HEK293 (cell line): ENCODE measurements around the gene TLCD2.

Source experiments
- CTCF ChIA-PET: fragments of 350-600 bp; formaldehyde crosslinking; extraction: SDS; loops from one replicate; lab custom pipeline; 2021; ENCODE audit warnings: antibody characterized with exemption; lab: Yijun Ruan, JAX
- POLR2A ChIA-PET: fragments of 300-600 bp; formaldehyde crosslinking; extraction: SDS; loops from one replicate; lab custom pipeline; 2020; ENCODE audit warnings: antibody characterized with exemption, inconsistent platforms; lab: Yijun Ruan, JAX
- H3K27ac ChIP-seq: fragments of 200-500 bp; sonication (Bioruptor generic); 2 replicates; pipeline ENCODE4 v1.5.1; 2014; ENCODE audit warnings: low read depth, low read length, control low read depth, inconsistent platforms; ENCODE audit errors: extremely low read depth
- H3K36me3 ChIP-seq, 2 experiments: fragments of 200-500 bp in 1 of 2; sonication (Bioruptor generic) in 1 of 2; 1 replicate in 1 of 2; 2 replicates in 1 of 2; pipeline ENCODE4 v1.5.1; 2014 to 2017; ENCODE audit warnings: inconsistent platforms in 2 of 2, low read length in 2 of 2; ENCODE audit not compliant: control insufficient read depth in 2 of 2, insufficient read depth in 1 of 2
- H3K4me1 ChIP-seq: fragments of 200-500 bp; sonication (Bioruptor generic); 2 replicates; pipeline ENCODE4 v1.5.1; 2014; ENCODE audit warnings: mild to moderate bottlenecking, low read length, inconsistent platforms; ENCODE audit not compliant: control insufficient read depth, insufficient read depth
- H3K4me3 ChIP-seq: 2 replicates; pipeline ENCODE4 v1.5.1; 2011; ENCODE audit warnings: low read depth, mild to moderate bottlenecking, control low read depth, low read length, moderate library complexity
- H3K9me3 ChIP-seq: fragments of 200-500 bp; sonication (Bioruptor generic); 2 replicates; pipeline ENCODE4 v1.5.1; 2014; ENCODE audit warnings: low read depth, low read length, inconsistent platforms; ENCODE audit not compliant: control insufficient read depth, insufficient read depth
- EGR2 ChIP-seq: fragments of 450-650 bp; formaldehyde crosslinking; IDR thresholded peaks from 2 replicates; pipeline ENCODE4 v1.5.1; 2016; ENCODE audit warnings: low read depth, missing biosample characterization, missing genetic modification characterization
- GLIS1 ChIP-seq: fragments of 450-650 bp; formaldehyde crosslinking; IDR thresholded peaks from 2 replicates; pipeline ENCODE4 v1.5.1; 2016; ENCODE audit warnings: missing biosample characterization, missing genetic modification characterization
- GLIS2 ChIP-seq: fragments of 450-650 bp; formaldehyde crosslinking; IDR thresholded peaks from 2 replicates; pipeline ENCODE4 v1.5.1; 2016; ENCODE audit warnings: missing biosample characterization, missing genetic modification characterization
- OSR2 ChIP-seq: fragments of 450-650 bp; formaldehyde crosslinking; IDR thresholded peaks from 2 replicates; pipeline ENCODE4 v1.5.1; 2016; ENCODE audit warnings: missing biosample characterization, missing genetic modification characterization
- PRDM10 ChIP-seq: fragments of 450-650 bp; formaldehyde crosslinking; IDR thresholded peaks from 2 replicates; pipeline ENCODE4 v1.5.1; 2016; ENCODE audit warnings: missing biosample characterization, missing genetic modification characterization
- SETDB1 ChIP-seq: IDR thresholded peaks from one replicate; pipeline ENCODE4 v1.6.1; 2017; ENCODE audit warnings: mild to moderate bottlenecking, low read length, moderate library complexity, mixed read lengths; ENCODE audit not compliant: insufficient read length
- SP7 ChIP-seq: fragments of 450-650 bp; formaldehyde crosslinking; IDR thresholded peaks from 2 replicates; pipeline ENCODE4 v1.5.1; 2016; ENCODE audit warnings: missing biosample characterization, missing genetic modification characterization
- ZFHX2 ChIP-seq: fragments of 450-650 bp; formaldehyde crosslinking; conservative IDR thresholded peaks from 2 replicates; pipeline ENCODE4 v1.5.1; 2016; ENCODE audit warnings: missing biosample characterization, missing genetic modification characterization
- ZIC2 ChIP-seq: fragments of 450-650 bp; formaldehyde crosslinking; IDR thresholded peaks from 2 replicates; pipeline ENCODE4 v1.5.1; 2016; ENCODE audit warnings: missing biosample characterization, missing genetic modification characterization
- ZNF148 ChIP-seq: fragments of 450-650 bp; formaldehyde crosslinking; IDR thresholded peaks from 2 replicates; pipeline ENCODE4 v1.5.0; 2017; ENCODE audit warnings: missing biosample characterization, missing genetic modification characterization, borderline replicate concordance
- ZNF292 ChIP-seq: fragments of 450-650 bp; formaldehyde crosslinking; IDR thresholded peaks from 2 replicates; pipeline ENCODE4 v1.5.1; 2016; ENCODE audit warnings: low read depth, missing biosample characterization, missing genetic modification characterization, borderline replicate concordance
- ZNF776 ChIP-seq: fragments of 450-650 bp; formaldehyde crosslinking; IDR thresholded peaks from 2 replicates; pipeline ENCODE4 v1.5.0; 2017; ENCODE audit warnings: missing biosample characterization, missing genetic modification characterization, borderline replicate concordance
- ZNF792 ChIP-seq: fragments of 450-650 bp; formaldehyde crosslinking; IDR thresholded peaks from 2 replicates; pipeline ENCODE4 v1.5.1; 2016; ENCODE audit warnings: missing biosample characterization, missing genetic modification characterization

Gene TLCD2

GRCh38 chr17:1758807-1759206 is 48.6 kb upstream of the TLCD2 start (continued):
- TF ChIP-seq ZNF148 = no peak

- H3K36me3 ChIP-seq = no peaks in the 10 kb centered on the region; a peak in 1 of 3 replicates
- no peak overlapping the region for H3K27ac ChIP-seq
- H3K4me3 ChIP-seq = no peak overlapping the region
- H3K4me1 ChIP-seq = no peaks in the 10 kb centered on the region
- POLR2A ChIA-PET = interaction anchor here (0.6 to 1.3 kb wide), 4 partner anchors 11 to 166 kb away, joined by 3 to 5 read pairs (median 4); no protein-coding TSS in a partner anchor
- TF ChIP-seq ZNF292 = no peak
- TF ChIP-seq ZNF792 (tag by site-specific recombination) = no peak
- 0 out of 2 replicates have a peak, but pooled peaks have one; percentile 27 for TF ChIP-seq GLIS2 (tag by site-specific recombination)
- TF ChIP-seq ZFHX2 (tag by site-specific recombination) = peak; percentile 38; the same call in 1 of the 2 replicates
- no peaks in the 10 kb centered on the region for H3K9me3 ChIP-seq
- CTCF ChIA-PET = interaction anchor here (0.7 to 1.5 kb wide), 3 partner anchors 10 to 35 kb away, joined by 3 to 4 read pairs (median 3); no protein-coding TSS in a partner anchor
Measured at GRCh38 chr17:1755827-1756262, 45.7 kb upstream of the TLCD2 start.

- H3K36me3 ChIP-seq = no peaks in the 10 kb centered on the region; a peak in 1 of 3 replicates
- no peaks in the 10 kb centered on the region for H3K4me1 ChIP-seq
- H3K9me3 ChIP-seq = no peaks in the 10 kb centered on the region
- H3K27ac ChIP-seq = no peak overlapping the region
- POLR2A ChIA-PET = interaction anchor here (0.6 to 1.3 kb wide), 2 partner anchors 20 to 165 kb away, joined by 4 to 5 read pairs; no protein-coding TSS in a partner anchor
- TF ChIP-seq SETDB1 (no peak), EGR2 (peak; percentile 78), SP7 (no peak), ZFHX2 (tag by site-specific recombination) (peak; percentile 73), OSR2 (no peak)
- CTCF ChIA-PET = interaction anchor here (1.4 to 1.5 kb wide), 2 partner anchors 10 to 34 kb away, joined by 3 to 4 read pairs; no protein-coding TSS in a partner anchor
- H3K4me3 ChIP-seq = no peak overlapping the region
Measured at GRCh38 chr17:1755252-1755826, 45.2 kb upstream of the TLCD2 start.

GRCh38 chr17:1754430-1755112 is 44.4 kb upstream of the TLCD2 start:
- no peak for TF ChIP-seq PRDM10 (tag by site-specific recombination)
- no peak for TF ChIP-seq ZNF776 (tag by site-specific recombination)
- TF ChIP-seq ZIC2 (tag by site-specific recombination) = peak; percentile 84; the same call in 1 of the 2 replicates
- TF ChIP-seq GLIS1 (tag by site-specific recombination) = no peak
- CTCF ChIA-PET = interaction anchor here (1.4 kb wide), 1 partner anchor 33 kb away, joined by 4 read pairs; no protein-coding TSS in a partner anchor
- H3K27ac ChIP-seq = no peak overlapping the region

More at GRCh38 chr17:1754430-1755112, 44.4 kb upstream of the TLCD2 start:
- Histone ChIP-seq H3K4me3 (no peak overlapping the region), H3K9me3 (no peaks in the 10 kb centered on the region), H3K4me1 (no peaks in the 10 kb centered on the region), H3K36me3 (no peaks in the 10 kb centered on the region)
- POLR2A ChIA-PET = interaction anchor here (1.3 to 1.4 kb wide), 3 partner anchors 16 to 38 kb away, joined by 4 to 6 read pairs (median 5); no protein-coding TSS in a partner anchor
